CD4-positive, alpha-beta memory T cell (primary cell): Measurements from ENCODE around the gene CUTA. TPM values are rescaled to one million over a fixed set of nuclear protein-coding genes. Genes with fewer than 3 reads are reported as not detected.

ENCODE experiments used
- CTCF ChIA-PET: fragments of 350-600 bp; sonication (Branson Sonifier 250); formaldehyde crosslinking; loops from one replicate; lab custom pipeline; 2021; ENCODE audit warnings: inconsistent platforms; ENCODE audit not compliant: partially characterized antibody; lab: Charles Lee
- POLR2A ChIA-PET: fragments of 350-600 bp; sonication (Branson Sonifier 250); formaldehyde crosslinking; loops from one replicate; lab custom pipeline; 2021; ENCODE audit not compliant: partially characterized antibody; lab: Charles Lee
- DNase-seq, 5 donors: peaks; one replicate each; pipeline versions ENCODE4 v3.0.0 to v3.0.0-alpha.2; 2020 to 2022; ENCODE audit warnings: mixed read lengths in 1 of 5
- H3K27ac ChIP-seq: one replicate; pipeline ENCODE4 v1.7.0; 2013; ENCODE audit warnings: low read depth, low read length
- H3K27me3 ChIP-seq: 2 replicates; pipeline ENCODE4 v1.7.0; 2013; ENCODE audit warnings: mild to moderate bottlenecking, low read length, moderate library complexity; ENCODE audit not compliant: insufficient read depth
- H3K36me3 ChIP-seq: 2 replicates; pipeline ENCODE4 v1.7.0; 2013; ENCODE audit warnings: mild to moderate bottlenecking, low read length, moderate library complexity; ENCODE audit not compliant: insufficient read depth
- H3K4me1 ChIP-seq: 2 replicates; pipeline ENCODE4 v1.7.0; 2013; ENCODE audit warnings: mild to moderate bottlenecking, low read length, moderate library complexity; ENCODE audit not compliant: insufficient read depth
- H3K4me3 ChIP-seq, 2 donors: one replicate each; pipeline ENCODE4 v1.7.0; 2013; ENCODE audit warnings: low read length in 2 of 2, mild to moderate bottlenecking in 1 of 2
- H3K9me3 ChIP-seq, 2 donors: one replicate each; pipeline ENCODE4 v1.7.0; 2013; ENCODE audit warnings: low read length in 2 of 2, control low read depth in 1 of 2; ENCODE audit not compliant: control insufficient read depth in 1 of 2
- H3K27ac Mint-ChIP-seq, 7 donors: one replicate each; pipeline ENCODE4 v1.8.0; 2020 to 2021; ENCODE audit warnings: mixed read lengths in 7 of 7, mild to moderate bottlenecking in 6 of 7, inconsistent platforms in 3 of 7, moderate library complexity in 3 of 7
- H3K27me3 Mint-ChIP-seq, 2 donors: one replicate each; pipeline ENCODE4 v1.8.0; 2020 to 2021; ENCODE audit warnings: mixed read lengths in 2 of 2
- H3K36me3 Mint-ChIP-seq, 2 donors: one replicate each; pipeline ENCODE4 v1.8.0; 2020 to 2021; ENCODE audit warnings: mixed read lengths in 2 of 2, inconsistent platforms in 1 of 2, mild to moderate bottlenecking in 1 of 2
- H3K4me1 Mint-ChIP-seq, 4 donors: one replicate each; pipeline ENCODE4 v1.8.0; 2020 to 2021; ENCODE audit warnings: mixed read lengths in 4 of 4, mild to moderate bottlenecking in 1 of 4
- H3K4me3 Mint-ChIP-seq, 8 donors: one replicate each; pipeline ENCODE4 v1.8.0; 2020 to 2021; ENCODE audit warnings: mixed read lengths in 8 of 8, mild to moderate bottlenecking in 7 of 8, moderate library complexity in 6 of 8, inconsistent platforms in 3 of 8
- H3K9me3 Mint-ChIP-seq, 8 donors: one replicate each; pipeline ENCODE4 v1.8.0; 2020 to 2021; ENCODE audit warnings: mixed read lengths in 8 of 8, mild to moderate bottlenecking in 5 of 8, inconsistent platforms in 3 of 8, moderate library complexity in 1 of 8
- intact Hi-C: fragments of 100-400 bp; cut with micrococcal nuclease; formaldehyde crosslinking; loops from one replicate; pipeline ENCODE4 v1.15.1; 2023
- polyA plus RNA-seq, 2 donors: library from polyadenylated mRNA; unstranded; fragments of 300-500 nt; fragmentation: Illumina TruSeq; gene quantifications; one replicate each; pipeline ENCODE4 v1.2.3, GENCODE V29; 2021
- total RNA-seq, 2 experiments: library from RNA; stranded (reverse); gene quantifications; one replicate each; pipeline ENCODE4 v1.2.3, GENCODE V29; 2021

CUTA gene
- total and polyA plus RNA-seq, 4 experiments from 2014 or later: 210 to 407 (median 294) TPM

GRCh38 chr6:33392979-33393378, 24.9 kb downstream of the CUTA start:
- H3K27me3 ChIP-seq: no peaks in the 10 kb centered on the region
- Mint-ChIP-seq H3K27ac (peak overlapping the region; percentile 83 to 99 (median 97)), H3K36me3 (no peaks in the 10 kb centered on the region), H3K27me3 (no peaks in the 10 kb centered on the region), H3K9me3 (no peaks in the 10 kb centered on the region), H3K4me1 (peaks cover 25 to 45% (median 32%) of the 10 kb centered on the region in 4 donors), H3K4me3 (peak overlapping the region in 4 of 8 donors; percentile 33 to 94 (median 84))
- POLR2A ChIA-PET: interaction anchor here (1.0 kb wide), 1 partner anchor 10 kb away, joined by 3 read pairs; no protein-coding TSS in a partner anchor
- peak overlapping the region in 1 of 2 donors; percentile 18 for H3K4me3 ChIP-seq
- DNase-seq: no peak
- no peak overlapping the region for H3K27ac ChIP-seq
- no peaks in the 10 kb centered on the region for H3K36me3 ChIP-seq
- peaks cover 21% of the 10 kb centered on the region for H3K4me1 ChIP-seq
- intact Hi-C loops: no loop called here
- CTCF ChIA-PET: interaction anchor here (0.7 kb wide), 1 partner anchor 33 kb away, joined by 3 read pairs; no protein-coding TSS in a partner anchor
- H3K9me3 ChIP-seq: no peaks in the 10 kb centered on the region

DNA sequence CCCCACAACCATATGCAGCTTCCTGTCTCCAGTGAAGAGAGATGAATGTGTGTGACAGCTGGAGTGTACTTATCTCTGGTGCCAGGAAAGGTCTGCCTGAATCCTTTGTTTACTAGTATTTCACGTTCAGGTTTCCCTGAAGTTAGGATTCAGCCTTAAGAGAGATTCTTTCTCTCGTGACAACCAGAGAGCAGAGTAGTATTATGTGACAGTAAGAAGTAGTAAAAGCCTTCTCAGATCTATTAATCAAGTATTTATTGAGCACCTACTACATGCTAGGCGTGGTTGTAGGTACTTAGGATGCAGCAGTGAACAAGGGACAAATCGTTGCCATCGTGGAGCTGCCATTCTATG, 25.3 kb downstream of the CUTA start:
- no peak for DNase-seq
- H3K36me3 ChIP-seq: no peaks in the 10 kb centered on the region
- H3K36me3 Mint-ChIP-seq: no peaks in the 10 kb centered on the region
- no peaks in the 10 kb centered on the region for H3K27me3 Mint-ChIP-seq
- peaks cover 25 to 40% (median 30%) of the 10 kb centered on the region in 4 donors for H3K4me1 Mint-ChIP-seq
- H3K4me1 ChIP-seq: peaks cover 21% of the 10 kb centered on the region
- H3K27ac Mint-ChIP-seq: peak overlapping the region; percentile 89 to 99 (median 98)
- intact Hi-C loops: no loop called here
- H3K4me3 Mint-ChIP-seq: peak overlapping the region; percentile 83 to 94 (median 86)
- CTCF ChIA-PET: no interaction called here
- peak overlapping the region; percentile 74 for H3K27ac ChIP-seq
- no peaks in the 10 kb centered on the region for H3K9me3 ChIP-seq
- peak overlapping the region in 1 of 2 donors; percentile 18 for H3K4me3 ChIP-seq
- POLR2A ChIA-PET: interaction anchor here (1.0 to 3.5 kb wide), 5 partner anchors 11 to 94 kb away, joined by 3 to 26 read pairs (median 3); partner anchors contain the start of genes CUTA, RGL2 and TAPBP
- no peaks in the 10 kb centered on the region for H3K27me3 ChIP-seq
- no peaks in the 10 kb centered on the region for H3K9me3 Mint-ChIP-seq

DNA sequence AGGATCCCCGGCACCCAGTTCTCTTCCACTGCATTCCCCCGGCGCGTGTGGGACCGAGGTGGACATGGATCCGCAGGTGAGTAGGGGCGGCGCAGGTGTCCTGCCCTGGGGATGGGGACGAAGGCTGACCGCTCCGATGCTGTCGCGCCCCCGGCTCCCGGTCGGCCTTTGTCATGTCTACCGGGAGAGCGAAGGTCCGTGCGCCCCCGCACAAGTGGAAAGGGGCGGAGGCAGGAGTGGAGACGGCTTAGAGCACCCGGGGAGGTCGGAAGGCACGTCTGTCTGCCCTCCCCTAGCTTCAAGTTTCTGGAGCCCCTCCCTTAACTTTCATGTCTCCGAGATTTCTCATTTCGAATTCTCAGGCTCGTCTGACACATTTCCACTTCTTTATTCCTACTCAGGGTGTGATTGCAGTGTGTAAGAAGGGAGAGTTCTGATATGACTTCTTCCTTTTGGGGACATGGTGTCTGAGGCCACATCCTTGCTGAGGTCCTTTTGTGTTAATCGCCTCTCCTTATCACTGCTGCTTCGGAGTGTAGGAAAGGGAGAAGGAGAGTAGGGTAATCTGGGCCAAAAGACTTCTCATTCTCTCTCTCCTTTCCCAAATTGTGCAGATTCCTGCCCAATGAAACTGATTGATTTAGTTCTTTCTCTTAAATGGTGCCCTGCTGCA, 25.8 kb downstream of the CUTA start:
- intact Hi-C loops: loop anchor here (1.0 to 2.0 kb wide), 16 partner anchors 18 to 192 kb away; partner anchors contain the start of genes BAK1, CUTA, PFDN6 and RGL2
- H3K9me3 Mint-ChIP-seq: no peaks in the 10 kb centered on the region
- H3K27me3 ChIP-seq: no peaks in the 10 kb centered on the region
- H3K27me3 Mint-ChIP-seq: no peaks in the 10 kb centered on the region
- ChIA-PET CTCF (no interaction called here), POLR2A (interaction anchor here (1.0 to 3.8 kb wide), 7 partner anchors 11 to 93 kb away, joined by 3 to 32 read pairs (median 16); partner anchors contain the start of genes CUTA, RGL2 and TAPBP)
- no peaks in the 10 kb centered on the region for H3K36me3 Mint-ChIP-seq
- peak overlapping the region; percentile 83 to 94 (median 86) for H3K4me3 Mint-ChIP-seq
- H3K27ac Mint-ChIP-seq: peak overlapping the region; percentile 89 to 99 (median 98)
- peak overlapping the region; percentile 74 for H3K27ac ChIP-seq
- no peak for DNase-seq
- H3K36me3 ChIP-seq: no peaks in the 10 kb centered on the region
- peaks cover 21% of the 10 kb centered on the region for H3K4me1 ChIP-seq
- H3K4me3 ChIP-seq: peak overlapping the region; percentile 18 to 78
- H3K9me3 ChIP-seq: no peaks in the 10 kb centered on the region
- peaks cover 25 to 40% (median 30%) of the 10 kb centered on the region in 4 donors for H3K4me1 Mint-ChIP-seq

GRCh38 chr6:33391278-33391921, 26.5 kb downstream of the CUTA start, which contains the start of gene KIFC1:
Gene KIFC1 (plus strand): TSS chr6:33391823. CDS start chr6:33391986, 163 bp downstream.
- no peaks in the 10 kb centered on the region for H3K27me3 Mint-ChIP-seq
- DNase-seq: peak; percentile 99
- H3K36me3 Mint-ChIP-seq: no peaks in the 10 kb centered on the region
- CTCF ChIA-PET: interaction anchor here (0.6 to 2.0 kb wide), 28 partner anchors 10 to 320 kb away, joined by 3 to 26 read pairs (median 4); partner anchors contain the start of genes B3GALT4, CUTA, RPS18 and UQCC2
- intact Hi-C loops: loop anchor here (1.0 to 2.0 kb wide), 16 partner anchors 19 to 191 kb away; partner anchors contain the start of genes BAK1, CUTA, PFDN6 and RGL2
- peak within 1 kb of the TSS; percentile 89 to 99 (median 98) for H3K27ac Mint-ChIP-seq
- peaks cover 25 to 40% (median 30%) of the 10 kb centered on the region in 4 donors for H3K4me1 Mint-ChIP-seq
- Histone ChIP-seq H3K27ac (peak within 1 kb of the TSS; percentile 74), H3K4me3 (peak within 1 kb of the TSS; percentile 18 to 78), H3K27me3 (no peaks in the 10 kb centered on the region), H3K36me3 (no peaks in the 10 kb centered on the region), H3K9me3 (no peaks in the 10 kb centered on the region), H3K4me1 (peaks cover 21% of the 10 kb centered on the region)
- H3K9me3 Mint-ChIP-seq: no peaks in the 10 kb centered on the region
- H3K4me3 Mint-ChIP-seq: peak within 1 kb of the TSS; percentile 83 to 94 (median 86)
- POLR2A ChIA-PET: interaction anchor here (0.7 to 3.8 kb wide), 22 partner anchors 14 to 188 kb away, joined by 3 to 32 read pairs (median 6); partner anchors contain the start of genes B3GALT4, BAK1, CUTA and PFDN6

- Histone ChIP-seq H3K4me3 (no peak overlapping the region), H3K27ac (peak overlapping the region; percentile 74), H3K4me1 (peaks cover 21% of the 10 kb centered on the region), H3K27me3 (no peaks in the 10 kb centered on the region), H3K36me3 (no peaks in the 10 kb centered on the region), H3K9me3 (no peaks in the 10 kb centered on the region)
- ChIA-PET CTCF (interaction anchor here (0.6 to 2.0 kb wide), 34 partner anchors 10 to 320 kb away, joined by 3 to 26 read pairs (median 4); partner anchors contain the start of genes B3GALT4, CUTA, RPS18 and UQCC2), POLR2A (interaction anchor here (0.7 to 3.8 kb wide), 21 partner anchors 15 to 189 kb away, joined by 3 to 32 read pairs (median 7); partner anchors contain the start of genes B3GALT4, BAK1, CUTA and PFDN6)
- Mint-ChIP-seq H3K36me3 (no peaks in the 10 kb centered on the region), H3K27me3 (no peaks in the 10 kb centered on the region), H3K4me3 (peak overlapping the region; percentile 83 to 94 (median 86)), H3K4me1 (peaks cover 25 to 40% (median 30%) of the 10 kb centered on the region in 4 donors), H3K9me3 (no peaks in the 10 kb centered on the region), H3K27ac (peak overlapping the region; percentile 89 to 99 (median 98))
- intact Hi-C loops: loop anchor here (1.0 to 2.0 kb wide), 16 partner anchors 19 to 191 kb away; partner anchors contain the start of genes BAK1, CUTA, PFDN6 and RGL2
- no peak for DNase-seq
Measured at GRCh38 chr6:33390767-33391277, 27.1 kb downstream of the CUTA start.

DNA sequence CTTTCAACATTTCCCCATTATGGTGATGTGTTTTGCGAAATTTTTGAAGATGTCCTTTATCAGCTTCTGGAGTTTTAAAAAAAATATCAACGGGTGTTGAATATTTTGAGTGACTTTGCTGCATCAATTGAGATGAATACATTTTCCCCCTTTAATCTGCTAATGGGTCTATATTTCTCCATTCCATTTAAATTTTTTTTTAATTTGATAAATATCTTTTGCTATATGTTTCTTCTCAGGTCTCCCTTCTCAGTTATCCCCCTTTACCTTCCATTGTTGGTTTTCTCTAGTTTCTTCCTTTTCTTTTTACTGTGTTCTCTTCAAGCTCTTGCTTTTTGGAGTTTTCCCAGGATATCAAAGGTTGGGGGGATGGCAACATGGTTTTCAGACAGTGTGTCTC, 27.7 kb downstream of the CUTA start:
- H3K4me3 ChIP-seq: no peak overlapping the region
- no peaks in the 10 kb centered on the region for H3K9me3 Mint-ChIP-seq
- H3K27ac ChIP-seq: peak overlapping the region; percentile 74
- POLR2A ChIA-PET: interaction anchor here (1.0 to 3.8 kb wide), 13 partner anchors 20 to 189 kb away, joined by 3 to 32 read pairs (median 9); partner anchors contain the start of genes BAK1, CUTA, PFDN6 and RGL2
- intact Hi-C loops: loop anchor here (2.0 kb wide), 1 partner anchor 91 kb away; the partner anchor contains the start of gene RGL2
- no peak for DNase-seq
- no peaks in the 10 kb centered on the region for H3K27me3 ChIP-seq
- H3K4me1 ChIP-seq: peaks cover 21% of the 10 kb centered on the region
- no peaks in the 10 kb centered on the region for H3K36me3 Mint-ChIP-seq
- peak overlapping the region; percentile 52 to 98 (median 97) for H3K27ac Mint-ChIP-seq
- H3K4me3 Mint-ChIP-seq: peak overlapping the region in 1 of 8 donors; percentile 86
- H3K27me3 Mint-ChIP-seq: no peaks in the 10 kb centered on the region
- no peaks in the 10 kb centered on the region for H3K9me3 ChIP-seq
- no peaks in the 10 kb centered on the region for H3K36me3 ChIP-seq
- H3K4me1 Mint-ChIP-seq: peaks cover 22 to 37% (median 29%) of the 10 kb centered on the region in 4 donors
- CTCF ChIA-PET: interaction anchor here (0.9 to 2.0 kb wide), 23 partner anchors 9 to 179 kb away, joined by 3 to 26 read pairs (median 5); partner anchors contain the start of genes B3GALT4, CUTA, RPS18 and VPS52
